GM06990 (cell line): ENCODE results near the gene FDX1.

Experiments
- DNase-seq: peaks from one replicate; pipeline ENCODE4 v3.0.0-alpha.2; 2011; ENCODE audit not compliant: insufficient read length; ENCODE audit errors: extremely low read depth
- H3K27me3 ChIP-seq: replicated peaks from 2 replicates; pipeline ENCODE4 v1.6.0; 2011; ENCODE audit warnings: low read length; ENCODE audit not compliant: control insufficient read depth, insufficient read depth
- H3K36me3 ChIP-seq: 2 replicates; pipeline ENCODE4 v1.5.1; 2011; ENCODE audit warnings: low read length; ENCODE audit not compliant: control insufficient read depth, insufficient read depth
- H3K4me3 ChIP-seq: replicated peaks from 2 replicates; pipeline ENCODE4 v1.5.1; 2011; ENCODE audit warnings: low read depth, mild to moderate bottlenecking, control low read depth, low read length
- CTCF ChIP-seq: IDR thresholded peaks from 2 replicates; pipeline ENCODE4 v1.5.1; 2011; ENCODE audit warnings: low read length, control low read depth, mild to moderate bottlenecking, inconsistent platforms; ENCODE audit not compliant: insufficient read depth, poor library complexity, severe bottlenecking

Gene FDX1

GRCh38 chr11:110435780-110436717 is 6.3 kb downstream of the FDX1 start:
- TF ChIP-seq CTCF, result no peak
- Histone ChIP-seq H3K36me3 (no peaks in the 10 kb centered on the region; the same call in 1 of the 2 replicates), H3K27me3 (no peaks in the 10 kb centered on the region), H3K4me3 (no peak overlapping the region)
- no peak for DNase-seq

DNA sequence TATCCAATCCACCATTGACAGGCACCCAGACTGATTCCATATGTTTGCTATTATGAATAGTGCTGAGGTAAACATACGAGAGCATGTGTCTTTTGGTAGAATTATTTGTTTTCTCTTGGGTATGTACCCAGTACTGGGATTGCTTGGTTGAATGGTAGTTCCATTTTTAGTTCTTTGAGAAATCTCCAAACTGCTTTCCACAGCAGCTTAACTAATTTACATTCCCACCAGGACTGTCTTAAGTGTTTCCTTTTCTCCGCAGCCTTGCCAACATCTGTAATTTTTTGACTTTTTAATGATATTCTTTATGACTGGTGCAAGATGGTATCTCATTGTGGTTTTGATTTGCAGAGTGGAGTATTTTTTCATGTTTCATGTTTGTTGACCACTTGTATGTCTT is 8.3 kb downstream of the FDX1 start:
- Histone ChIP-seq H3K36me3 (no peaks in the 10 kb centered on the region; the same call in 1 of the 2 replicates), H3K4me3 (no peak overlapping the region), H3K27me3 (no peaks in the 10 kb centered on the region)
- no peak for TF ChIP-seq CTCF
- DNase-seq, result no peak

GRCh38 chr11:110445437-110445836 is 15.7 kb downstream of the FDX1 start:
- Histone ChIP-seq H3K27me3 (no peaks in the 10 kb centered on the region), H3K4me3 (no peak overlapping the region), H3K36me3 (peaks cover 1% of the 10 kb centered on the region)
- no peak for DNase-seq
- no peak for TF ChIP-seq CTCF

DNA sequence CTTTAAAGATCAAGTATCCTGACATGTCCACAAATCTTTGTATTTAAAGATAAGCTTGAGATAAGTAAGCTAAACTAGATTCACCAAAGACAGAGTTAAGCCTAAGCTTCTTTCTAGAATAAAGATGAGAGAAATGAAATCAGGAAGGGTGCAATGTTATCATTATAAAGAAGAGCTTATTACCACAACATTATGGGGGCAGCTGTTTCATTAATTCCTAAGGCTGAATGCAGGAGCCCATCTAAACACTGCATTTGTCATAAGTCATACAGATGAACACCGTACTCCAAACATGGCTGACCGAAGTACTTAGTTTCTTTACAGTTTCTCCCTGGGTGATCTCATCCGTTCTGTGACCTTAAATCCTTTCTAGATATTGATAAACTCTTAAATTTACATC is 16.3 kb downstream of the FDX1 start:
- H3K36me3 ChIP-seq, result peaks cover 1% of the 10 kb centered on the region
- no peak for DNase-seq
- H3K27me3 ChIP-seq, result no peaks in the 10 kb centered on the region
- no peak overlapping the region for H3K4me3 ChIP-seq
- TF ChIP-seq CTCF, result no peak

- TF ChIP-seq CTCF, result no peak
- peaks cover 1% of the 10 kb centered on the region for H3K36me3 ChIP-seq
- H3K27me3 ChIP-seq, result no peaks in the 10 kb centered on the region
- DNase-seq, result no peak
- H3K4me3 ChIP-seq, result no peak overlapping the region
Measured at GRCh38 chr11:110446594-110446993, 16.8 kb downstream of the FDX1 start.
